CD4-positive, alpha-beta T cell treated with Interleukin-15 for 1 hour (primary cell): Measurements from ENCODE around the gene CCDC192.

ENCODE experiments used
- DNase-seq: peaks from one replicate; pipeline ENCODE4 v3.0.0-alpha.2; 2020

CCDC192 gene

DNA sequence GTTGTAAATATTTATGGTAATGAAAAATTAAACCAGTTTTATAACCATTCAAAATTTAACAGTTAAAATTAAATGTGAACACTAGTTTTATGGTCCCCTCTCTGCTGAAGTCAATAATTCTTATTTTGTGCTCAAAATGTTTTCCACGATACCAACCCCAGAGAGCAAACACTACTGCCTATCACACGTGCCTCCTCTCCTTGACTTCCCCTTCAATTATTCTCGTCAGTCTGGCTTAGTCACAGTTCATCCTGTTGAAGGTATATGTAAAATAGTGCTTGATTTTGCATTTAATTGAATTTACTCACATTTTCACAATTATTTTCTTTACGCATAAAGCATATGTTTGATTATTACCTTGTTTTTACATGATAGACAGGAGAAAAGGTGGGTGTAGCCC lies 148.8 kb downstream of the CCDC192 start:
- DNase-seq = no peak

DNA sequence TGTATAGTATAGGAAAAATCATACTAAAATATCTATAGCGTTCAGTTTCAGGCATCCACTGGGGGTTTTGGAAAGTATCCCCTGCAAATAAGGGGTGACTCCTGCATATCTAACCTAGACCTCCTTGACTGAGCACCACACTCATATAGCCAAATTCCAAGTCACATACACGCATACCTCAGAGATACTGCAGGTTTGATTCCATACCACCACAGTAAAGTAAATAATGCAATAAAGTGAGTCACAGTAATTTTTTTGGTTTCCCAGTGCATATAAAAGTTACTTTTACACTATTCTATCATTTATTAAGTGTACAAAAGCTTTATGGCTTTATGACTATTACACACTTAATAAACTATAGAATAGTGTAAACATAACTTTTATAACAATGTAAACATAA lies 151.3 kb downstream of the CCDC192 start:
- no peak for DNase-seq

DNA sequence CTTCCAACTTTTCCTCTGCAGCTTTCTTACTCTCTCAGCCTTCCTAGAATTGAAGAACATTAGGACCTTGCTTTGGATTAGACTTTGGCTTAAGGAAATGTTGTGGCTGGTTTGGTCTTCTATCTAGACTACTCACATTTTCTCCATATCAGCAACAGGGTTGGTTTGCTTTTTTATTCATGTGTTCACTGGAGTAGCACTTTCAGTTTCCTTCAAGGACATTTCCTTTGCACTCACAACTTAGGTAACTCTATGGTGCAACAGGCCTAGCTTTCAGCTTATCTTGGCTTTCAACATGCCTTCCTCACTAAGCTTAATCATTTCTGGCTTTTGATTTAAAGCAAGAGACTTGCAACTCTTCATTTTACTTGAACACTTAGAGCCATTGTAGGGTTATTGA lies 153.1 kb downstream of the CCDC192 start:
- DNase-seq = no peak

DNA sequence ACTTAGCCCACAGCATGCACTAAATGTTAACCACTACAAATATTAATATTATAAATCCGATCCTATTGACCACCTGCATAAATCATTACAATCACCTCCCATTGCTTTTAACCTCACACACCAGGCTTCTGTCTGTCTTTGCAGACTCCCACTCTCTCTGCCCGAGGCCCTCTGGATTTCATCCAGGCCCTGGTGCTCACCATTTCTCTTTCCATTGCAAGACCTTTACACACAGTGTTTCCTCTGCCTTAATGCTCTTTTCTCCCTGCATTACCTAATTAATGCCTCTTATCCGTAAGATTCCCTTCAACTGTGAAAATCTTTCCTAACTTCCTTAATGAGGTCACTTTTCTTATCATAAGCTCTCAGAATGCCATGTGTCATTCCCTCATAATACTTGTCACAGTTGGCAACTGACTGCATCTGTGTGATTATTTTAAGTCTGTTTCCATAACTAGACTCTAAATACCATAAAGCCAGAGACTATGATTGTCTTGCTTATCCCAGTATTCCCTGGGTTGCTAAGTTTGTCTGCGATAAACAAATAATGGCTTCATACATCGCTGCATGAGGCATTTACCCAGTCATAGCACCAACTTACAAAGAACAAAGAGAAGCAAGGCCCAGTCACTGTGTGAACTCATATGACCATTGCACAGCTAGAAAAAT lies 155.1 kb downstream of the CCDC192 start:
- DNase-seq = no peak

DNA sequence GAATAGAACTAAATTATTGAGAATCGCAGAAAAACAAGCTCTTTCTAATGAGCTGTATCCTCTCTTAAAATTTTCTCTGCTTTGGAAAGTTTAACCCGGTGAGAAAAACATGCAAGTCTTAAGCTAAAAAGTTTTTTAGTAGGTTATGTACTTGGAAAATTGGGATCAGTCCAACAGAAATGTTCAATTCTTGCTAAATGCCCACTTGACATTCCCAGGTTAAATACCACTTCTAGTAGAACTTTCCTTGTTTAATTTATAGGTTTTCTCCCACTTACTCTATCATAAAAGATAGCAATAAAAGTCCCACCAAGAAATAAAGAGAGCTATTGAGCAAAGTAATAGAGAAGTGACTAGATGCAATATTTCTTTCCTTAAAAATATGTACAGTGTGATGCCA lies 157.1 kb downstream of the CCDC192 start:
- DNase-seq = no peak

DNA sequence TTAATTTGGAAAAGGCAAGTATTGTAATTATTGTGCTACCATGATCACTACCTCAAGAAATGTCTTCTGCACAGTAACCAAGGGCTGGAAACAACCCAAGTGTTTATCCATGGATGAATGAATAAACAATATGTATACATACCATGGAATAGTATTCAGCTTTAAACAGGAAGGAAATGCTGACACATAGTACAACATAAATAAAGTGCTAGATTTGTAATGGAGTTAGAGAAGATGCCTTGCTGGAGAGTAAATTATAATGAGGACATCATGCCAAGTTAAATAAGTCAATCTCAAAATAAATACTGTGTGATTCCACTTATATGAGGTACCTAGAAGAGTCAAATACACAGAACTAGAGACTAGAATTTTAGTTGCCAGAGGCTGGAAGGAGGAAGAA lies 160.0 kb downstream of the CCDC192 start:
- no peak for DNase-seq

DNA sequence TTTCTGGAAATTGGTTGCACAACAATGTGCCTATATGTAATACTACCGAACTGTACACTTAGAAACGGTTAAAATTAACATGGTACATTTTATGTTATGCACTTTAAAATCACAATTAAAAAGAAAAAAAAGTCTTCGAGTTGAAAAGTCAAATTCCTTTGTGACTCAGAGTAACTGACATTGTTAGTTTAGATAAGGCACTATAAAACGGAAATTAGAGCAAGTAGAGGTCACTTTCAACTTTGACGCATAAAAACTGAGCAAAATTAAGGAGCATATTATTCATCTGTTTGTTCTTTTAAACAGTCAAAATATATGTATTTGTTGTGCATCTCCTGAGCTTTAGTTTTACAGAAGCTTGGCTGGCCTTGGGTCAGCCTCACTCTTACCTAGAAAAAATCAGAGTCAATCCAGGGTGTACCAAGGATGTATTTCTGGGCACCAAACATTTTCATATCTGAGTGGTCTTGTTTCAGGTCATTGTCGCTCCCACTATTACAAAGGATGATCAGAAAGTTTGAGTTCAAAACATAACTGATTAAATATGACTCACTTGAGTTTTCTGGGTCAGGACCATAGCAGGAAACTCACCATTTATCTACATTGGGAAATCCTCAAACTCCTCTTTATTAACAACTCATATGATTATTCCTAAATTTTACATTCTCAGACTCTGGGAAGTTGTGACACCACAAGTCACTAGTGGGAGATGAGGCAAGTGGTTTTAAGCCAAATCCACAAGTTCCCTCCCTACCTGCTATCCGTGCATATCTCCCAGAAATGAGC lies 160.6 kb downstream of the CCDC192 start:
- DNase-seq = no peak

DNA sequence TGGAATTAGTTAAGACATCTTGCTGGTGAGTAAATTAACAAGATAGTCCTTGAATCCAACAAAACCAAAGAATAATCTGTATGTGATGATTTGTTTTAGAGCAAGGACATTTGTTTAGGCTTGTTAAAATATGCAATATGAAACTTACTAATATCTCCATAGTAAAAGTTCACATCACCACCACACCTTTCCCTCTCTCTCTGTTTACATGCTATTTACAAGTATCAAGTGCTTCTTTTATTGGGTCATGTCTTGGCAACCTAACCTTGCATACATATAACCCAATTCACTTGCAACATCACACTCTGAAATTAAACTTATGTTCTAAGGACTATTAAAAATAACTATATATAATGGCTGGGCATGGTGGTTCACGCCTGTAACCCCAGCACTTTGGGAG lies 161.3 kb downstream of the CCDC192 start:
- no peak for DNase-seq

DNA sequence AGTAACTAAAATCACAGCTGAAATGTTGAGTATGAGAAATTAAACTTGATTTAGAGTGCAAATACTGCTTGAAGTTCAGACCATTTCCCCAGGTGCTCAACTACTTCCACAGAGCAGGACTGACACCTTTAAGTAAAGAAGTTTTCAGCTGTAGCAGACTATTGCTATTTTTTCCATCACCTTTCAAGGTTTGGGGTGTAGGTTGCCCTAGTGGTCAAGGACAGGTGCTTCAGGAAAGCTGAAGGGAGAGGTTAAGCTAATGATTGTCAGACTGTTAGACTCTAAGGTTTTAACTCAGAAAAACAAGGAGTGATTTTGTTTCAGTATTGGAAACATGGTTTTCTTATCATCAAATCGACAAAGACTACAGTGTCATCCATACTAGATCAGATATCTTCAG lies 162.1 kb downstream of the CCDC192 start:
- no peak for DNase-seq

DNA sequence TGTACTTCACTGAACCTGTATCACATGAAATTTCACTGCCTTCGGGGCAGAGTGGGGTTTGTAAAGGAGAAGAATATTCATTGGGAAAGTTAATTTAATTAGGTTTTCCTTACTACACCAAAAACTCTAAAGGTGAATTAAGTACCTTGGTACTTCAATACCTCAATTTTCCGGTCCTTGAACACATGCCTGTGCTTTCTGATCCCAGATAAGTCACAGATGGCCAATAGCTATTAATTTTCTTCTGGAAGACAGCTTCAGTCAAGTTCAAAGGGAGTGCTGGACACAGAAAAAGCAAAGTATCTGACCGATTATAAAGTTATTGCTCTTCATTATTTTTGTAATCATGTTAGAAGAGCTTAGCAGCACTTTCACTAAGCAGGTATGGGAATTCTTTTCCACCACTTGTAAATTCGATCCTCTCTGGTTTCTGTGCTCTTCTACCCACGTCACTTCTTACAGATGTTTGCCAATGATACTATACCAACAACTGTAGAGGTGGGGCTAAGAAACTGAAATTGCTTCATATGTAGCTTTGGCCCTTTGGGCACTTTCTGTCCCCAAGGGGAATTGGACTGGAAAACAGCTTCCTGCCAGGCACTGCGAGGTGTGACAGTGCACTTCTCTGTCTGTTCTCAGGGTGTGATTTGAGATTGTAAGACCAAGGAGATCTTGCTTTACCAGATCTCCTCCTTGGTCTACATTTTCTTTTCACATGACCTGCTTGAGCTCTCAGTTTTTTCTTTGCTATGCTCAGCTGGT lies 164.0 kb downstream of the CCDC192 start:
- no peak for DNase-seq

DNA sequence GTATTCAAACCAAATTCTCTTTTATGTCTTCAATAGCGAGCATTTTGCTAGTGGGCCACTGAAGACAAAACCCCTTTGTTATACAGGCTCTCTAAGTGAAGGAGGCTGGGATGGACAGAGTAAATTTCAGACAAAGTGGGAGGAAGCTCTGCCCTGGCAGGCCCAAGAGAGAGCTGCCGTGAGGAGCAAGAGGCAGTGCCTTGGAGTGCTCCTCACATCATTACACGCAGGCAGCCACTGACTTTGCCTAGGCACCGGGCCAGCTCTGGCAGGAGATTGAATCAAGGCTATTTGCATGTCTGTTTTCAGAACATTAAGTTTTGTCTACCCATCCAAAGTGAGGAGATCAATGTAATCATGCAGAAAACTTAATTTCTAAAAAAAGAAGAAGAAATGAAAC lies 167.7 kb downstream of the CCDC192 start:
- DNase-seq = no peak

DNA sequence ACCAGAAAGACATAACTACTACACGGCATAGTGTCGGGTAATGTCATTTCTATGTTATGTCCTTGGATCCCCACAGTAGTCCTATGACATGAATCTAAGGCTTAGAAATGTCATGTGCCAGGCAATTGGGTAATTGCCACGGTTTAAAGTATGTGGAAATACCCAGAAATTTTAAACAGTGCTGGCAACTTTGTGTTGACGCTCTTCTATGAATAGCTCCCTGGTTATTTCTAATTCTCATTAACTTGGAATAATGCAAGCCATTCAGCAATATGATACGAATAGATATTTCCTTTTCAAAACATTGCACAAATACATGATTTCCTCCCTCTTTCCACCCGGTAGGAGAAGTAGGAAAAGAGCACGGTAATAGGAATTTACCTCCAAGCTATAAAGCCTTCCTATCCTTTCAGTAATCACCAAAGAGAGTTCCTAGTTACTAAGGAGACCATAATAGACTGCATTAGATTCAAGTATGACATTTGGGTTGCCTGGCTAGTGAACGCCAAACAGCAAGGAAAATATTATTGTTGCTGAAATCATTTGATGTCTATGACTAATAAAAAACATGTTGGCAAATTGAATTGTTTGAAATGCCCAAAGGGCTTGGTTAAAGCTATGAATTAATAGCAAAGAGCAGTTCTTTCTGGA lies 168.4 kb downstream of the CCDC192 start:
- DNase-seq = no peak

DNA sequence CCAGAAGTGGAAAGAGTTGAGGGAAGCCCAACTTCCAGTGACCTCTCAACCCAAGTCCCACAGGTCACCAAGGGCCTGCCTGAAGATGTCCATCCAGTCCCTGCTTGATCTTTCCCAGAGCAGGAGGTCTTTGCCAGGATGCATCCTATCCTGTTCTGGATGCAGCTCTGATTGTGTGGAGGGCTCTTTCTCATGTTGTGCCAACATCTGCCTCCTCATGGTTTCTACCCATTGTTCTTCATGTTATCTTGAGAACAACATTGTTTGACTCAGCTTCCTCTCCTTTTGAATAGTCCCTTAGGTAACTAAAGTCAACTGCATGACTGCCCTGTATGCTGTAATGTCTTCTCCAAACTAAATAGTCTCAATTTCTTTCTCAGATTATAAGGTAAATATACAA lies 169.3 kb downstream of the CCDC192 start:
- DNase-seq = no peak

DNA sequence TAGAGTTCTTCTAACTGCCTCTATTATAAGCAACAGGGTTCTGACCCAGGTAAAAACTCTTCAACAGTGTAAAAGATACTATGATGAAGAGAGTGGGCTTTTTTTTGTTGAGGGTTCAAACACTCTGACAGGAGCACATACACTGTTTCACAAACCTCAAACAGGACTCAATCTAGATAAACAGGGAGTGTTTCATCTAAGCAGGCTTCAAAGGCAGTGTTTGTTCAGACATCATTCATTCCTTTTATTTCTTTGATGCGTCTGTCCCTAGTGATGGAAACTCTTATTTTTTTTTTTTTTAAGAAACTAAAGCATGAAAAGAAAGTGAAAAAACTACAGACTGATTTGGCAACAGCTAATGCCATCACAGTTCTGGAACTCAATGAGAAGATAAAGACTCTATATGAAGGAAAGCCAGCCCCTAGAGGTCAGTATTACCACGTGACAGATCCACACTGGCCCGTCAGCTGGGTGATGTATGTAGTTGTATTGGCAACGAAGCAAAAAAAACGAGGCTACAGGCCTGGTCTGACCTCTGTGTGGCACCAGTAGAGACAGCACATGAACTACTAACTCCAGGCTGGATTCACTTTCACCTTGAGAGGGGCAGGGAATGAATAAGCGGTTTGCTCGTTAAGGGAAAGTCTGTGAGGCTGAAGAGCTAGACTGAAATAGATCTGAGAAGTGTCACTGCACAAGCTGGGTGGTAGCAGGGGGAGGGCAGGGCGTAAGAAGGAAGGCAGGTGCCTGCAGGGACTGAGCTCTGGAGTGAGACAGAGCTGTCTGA lies 172.2 kb downstream of the CCDC192 start:
- DNase-seq = no peak

DNA sequence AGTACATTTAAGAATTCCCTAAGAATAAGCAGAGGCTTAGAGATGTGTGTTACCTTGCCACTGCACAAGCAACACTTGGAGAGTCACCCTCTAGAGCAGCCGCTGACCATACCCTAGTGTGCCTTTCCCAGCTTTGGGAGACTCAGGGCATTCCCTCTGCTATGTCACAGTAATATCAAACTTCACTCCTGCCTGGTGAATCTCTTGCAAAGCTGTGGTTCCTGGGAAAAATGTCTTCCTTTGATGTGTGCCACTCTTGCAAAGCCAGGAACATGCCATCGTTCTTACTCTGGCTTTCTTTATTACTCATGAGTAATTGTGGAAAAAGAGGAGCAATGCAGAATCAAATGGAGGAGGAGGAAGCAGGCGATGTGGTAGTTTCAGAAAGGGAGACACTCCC lies 173.2 kb downstream of the CCDC192 start:
- DNase-seq = no peak

DNA sequence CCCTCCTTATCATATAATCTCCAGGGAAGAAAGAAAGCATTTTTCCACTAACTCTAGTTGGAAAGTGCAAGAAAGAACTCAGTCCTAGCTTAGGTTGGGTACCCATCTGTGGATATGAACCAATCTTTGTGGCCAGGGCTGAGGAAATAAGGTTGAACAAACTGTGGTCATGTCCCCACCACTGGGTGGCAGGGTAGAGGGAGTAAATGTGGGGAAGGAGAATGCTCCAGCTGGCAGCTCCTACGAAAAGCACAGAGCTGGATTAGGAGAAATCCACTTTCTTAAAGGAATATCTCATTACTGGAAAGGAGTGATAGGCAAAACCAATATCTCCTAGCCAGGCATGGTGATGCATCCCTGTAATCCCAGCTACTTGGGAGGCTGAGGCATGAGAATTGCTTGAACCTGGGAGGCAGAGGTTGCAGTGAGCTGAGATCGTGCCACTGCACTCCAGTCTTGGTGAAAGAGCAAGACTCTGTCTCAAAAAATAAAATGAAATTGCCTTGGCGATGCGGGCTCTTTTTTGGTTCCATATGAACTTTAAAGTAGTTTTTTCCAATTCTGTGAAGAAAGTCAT lies 175.1 kb downstream of the CCDC192 start:
- DNase-seq = no peak

DNA sequence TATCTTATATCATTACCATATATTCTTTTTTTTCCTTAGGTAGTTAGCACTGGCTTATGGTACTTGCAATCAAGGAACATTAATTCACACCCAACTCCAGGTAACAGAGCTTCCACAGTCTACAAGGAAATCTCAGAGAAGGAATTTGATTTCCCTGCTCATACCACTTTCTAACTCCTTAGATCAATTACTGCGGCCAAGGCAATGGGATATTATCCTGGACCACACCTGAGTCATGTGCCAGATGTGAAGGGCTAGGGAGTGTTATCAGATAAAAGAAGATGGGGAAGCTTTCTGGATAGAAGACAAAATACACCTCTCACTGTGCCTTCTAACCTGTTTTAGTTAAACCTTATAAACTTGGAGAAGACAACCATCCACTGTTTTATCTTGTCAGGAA lies 181.2 kb downstream of the CCDC192 start:
- no peak for DNase-seq

DNA sequence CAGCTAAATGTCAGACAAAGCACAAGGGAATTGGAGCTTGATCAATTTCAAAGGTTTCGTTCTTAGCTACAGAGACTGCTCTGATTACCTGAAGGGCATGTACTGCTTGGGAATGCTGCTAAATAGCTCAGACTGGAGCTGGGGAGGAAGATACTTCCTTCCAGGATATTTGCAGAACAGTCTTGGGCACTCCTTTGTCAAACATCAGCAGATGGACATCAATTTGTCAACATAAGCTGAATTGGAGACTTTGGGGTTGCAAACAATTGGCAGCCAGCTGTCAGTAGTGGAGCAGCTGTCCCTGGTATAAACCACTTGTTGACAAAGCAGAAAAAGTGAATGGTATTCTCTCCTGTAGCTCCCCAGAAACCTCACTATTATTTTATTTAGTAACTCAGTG lies 182.0 kb downstream of the CCDC192 start:
- DNase-seq = no peak

DNA sequence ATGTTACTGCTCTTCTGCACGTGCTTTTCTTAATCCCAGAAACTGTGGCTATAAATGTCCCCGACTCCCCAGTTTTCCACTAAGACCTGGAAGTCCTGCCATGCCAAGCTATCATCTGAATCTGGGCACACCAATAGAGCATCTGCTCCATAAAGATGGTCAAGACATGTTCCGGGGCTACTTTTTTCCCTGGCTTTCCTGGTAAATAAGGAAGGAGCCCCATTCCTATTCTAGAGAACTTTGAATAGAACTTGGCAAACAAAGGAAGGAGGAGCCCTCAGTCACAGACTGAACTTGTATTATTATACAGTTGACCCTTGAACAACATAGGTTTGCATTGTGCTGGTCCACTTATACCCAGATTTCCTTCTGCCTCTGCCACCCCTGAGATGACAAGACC lies 182.9 kb downstream of the CCDC192 start:
- DNase-seq = no peak

DNA sequence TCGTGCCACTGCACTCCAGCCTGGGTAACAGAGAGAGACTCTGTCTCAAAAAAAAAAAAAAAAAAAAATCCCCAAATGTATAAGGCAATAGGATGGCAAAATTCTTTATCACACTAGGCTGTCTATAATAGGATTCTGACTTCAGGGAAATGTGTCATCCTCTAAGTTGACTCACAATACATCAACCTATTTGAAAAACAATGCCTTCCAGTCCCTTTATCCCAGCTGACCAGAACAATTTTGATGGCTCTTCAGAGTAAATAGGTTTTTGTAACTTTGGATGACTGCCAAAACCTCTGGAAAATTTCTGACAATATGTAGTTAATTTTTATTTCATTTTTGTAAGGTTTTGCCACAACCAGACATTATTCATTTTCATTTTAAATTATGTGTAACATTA lies 184.1 kb downstream of the CCDC192 start:
- DNase-seq = no peak

DNA sequence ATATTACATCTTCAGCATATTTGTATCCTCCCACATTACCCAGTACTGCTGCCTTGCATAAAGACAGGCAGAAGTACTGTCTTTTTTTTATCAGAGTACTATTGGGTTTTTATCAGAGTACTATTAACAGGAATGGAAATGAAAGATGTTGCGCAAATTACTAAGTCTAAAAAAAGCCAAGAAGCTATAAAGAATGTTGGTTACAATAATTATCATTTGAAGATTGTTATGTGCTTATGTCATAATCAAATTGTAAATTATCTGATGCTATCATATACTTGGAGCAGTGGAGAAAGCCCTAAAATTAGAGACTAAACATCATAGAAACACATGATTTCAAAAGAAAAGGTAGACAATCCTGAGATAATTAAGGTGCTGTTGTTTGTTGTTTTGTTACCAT lies 188.8 kb downstream of the CCDC192 start:
- DNase-seq = no peak

DNA sequence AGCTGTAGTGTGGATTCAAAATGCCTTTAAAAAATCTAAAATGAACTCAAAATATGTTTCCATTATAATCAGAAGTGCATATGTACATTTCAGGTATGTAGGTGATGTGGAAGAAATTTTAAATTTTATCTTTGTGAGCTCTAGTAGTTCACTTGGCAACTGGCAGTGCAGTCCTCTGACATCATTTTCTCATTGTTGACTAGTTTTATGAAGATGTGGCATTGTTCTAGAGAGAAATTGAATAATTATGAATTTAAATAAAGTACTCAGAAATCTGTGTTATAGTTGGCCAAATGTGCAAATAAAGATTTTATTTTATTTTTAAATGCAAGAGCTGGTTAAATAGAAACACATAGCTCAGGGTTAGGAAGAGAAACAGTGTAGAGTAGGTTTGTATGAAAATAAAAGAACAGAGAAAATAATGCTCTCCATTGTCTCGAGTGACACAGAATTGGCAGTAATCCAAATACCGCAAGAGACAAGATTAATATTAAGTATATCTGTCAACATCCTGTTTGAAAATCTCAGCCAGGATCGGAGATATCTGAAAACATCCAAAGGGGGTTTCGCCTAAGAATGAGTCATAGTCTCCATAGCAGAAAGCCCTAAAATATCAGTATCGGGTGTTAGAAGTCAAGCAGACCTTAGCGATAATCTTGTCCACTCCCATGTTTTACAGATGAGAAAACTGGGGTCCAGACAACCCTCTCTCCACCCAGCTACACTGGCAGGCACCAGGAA lies 189.4 kb downstream of the CCDC192 start:
- DNase-seq = no peak
